ENCODE results near the gene PDE6C. TPM values are rescaled to one million over a fixed set of nuclear protein-coding genes. Genes with fewer than 3 reads are reported as not detected.

PDE6C gene
- total RNA-seq, 1 donor from 2014 or later: not detected

DNA sequence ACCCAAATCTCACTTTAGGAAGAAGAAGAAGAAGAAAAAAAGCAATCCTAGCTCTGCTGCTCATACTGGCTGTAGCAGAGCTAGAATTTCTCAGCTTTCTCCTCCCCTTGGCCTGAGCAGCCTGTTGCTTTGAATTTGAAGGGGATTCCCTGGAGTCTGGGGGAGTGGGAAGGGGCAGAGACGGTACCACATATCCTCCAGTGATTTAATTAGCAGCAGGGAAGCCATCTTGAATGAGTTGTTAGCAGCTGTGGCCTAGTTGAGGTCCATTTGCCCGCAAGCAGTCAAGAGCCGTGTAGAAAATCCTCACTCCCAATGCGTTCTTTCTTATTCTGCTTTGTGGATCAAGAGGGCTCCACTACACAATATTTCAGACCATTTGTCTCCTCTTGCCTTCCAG is 16.5 kb downstream of the PDE6C start:
- Mint-ChIP-seq H3K36me3 (ENCODE audit: low read depth, unreplicated experiment) (no peaks in the 10 kb centered on the region), H3K4me1 (ENCODE audit: unreplicated experiment) (no peaks in the 10 kb centered on the region), H3K4me3 (ENCODE audit: unreplicated experiment) (no peak overlapping the region), H3K27ac (ENCODE audit: unreplicated experiment) (no peak overlapping the region), H3K9me3 (ENCODE audit: unreplicated experiment) (no peaks in the 10 kb centered on the region), H3K27me3 (ENCODE audit: unreplicated experiment) (peaks cover 3% of the 10 kb centered on the region)
- DNase-seq (ENCODE audit: low spot score): no peak
- TF ChIP-seq, protein P1, sequence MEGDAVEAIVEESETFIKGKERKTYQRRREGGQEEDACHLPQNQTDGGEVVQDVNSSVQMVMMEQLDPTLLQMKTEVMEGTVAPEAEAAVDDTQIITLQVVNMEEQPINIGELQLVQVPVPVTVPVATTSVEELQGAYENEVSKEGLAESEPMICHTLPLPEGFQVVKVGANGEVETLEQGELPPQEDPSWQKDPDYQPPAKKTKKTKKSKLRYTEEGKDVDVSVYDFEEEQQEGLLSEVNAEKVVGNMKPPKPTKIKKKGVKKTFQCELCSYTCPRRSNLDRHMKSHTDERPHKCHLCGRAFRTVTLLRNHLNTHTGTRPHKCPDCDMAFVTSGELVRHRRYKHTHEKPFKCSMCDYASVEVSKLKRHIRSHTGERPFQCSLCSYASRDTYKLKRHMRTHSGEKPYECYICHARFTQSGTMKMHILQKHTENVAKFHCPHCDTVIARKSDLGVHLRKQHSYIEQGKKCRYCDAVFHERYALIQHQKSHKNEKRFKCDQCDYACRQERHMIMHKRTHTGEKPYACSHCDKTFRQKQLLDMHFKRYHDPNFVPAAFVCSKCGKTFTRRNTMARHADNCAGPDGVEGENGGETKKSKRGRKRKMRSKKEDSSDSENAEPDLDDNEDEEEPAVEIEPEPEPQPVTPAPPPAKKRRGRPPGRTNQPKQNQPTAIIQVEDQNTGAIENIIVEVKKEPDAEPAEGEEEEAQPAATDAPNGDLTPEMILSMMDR (IDR thresholded peaks at IDR 0.05; ENCODE audit: unreplicated experiment): no peak

DNA sequence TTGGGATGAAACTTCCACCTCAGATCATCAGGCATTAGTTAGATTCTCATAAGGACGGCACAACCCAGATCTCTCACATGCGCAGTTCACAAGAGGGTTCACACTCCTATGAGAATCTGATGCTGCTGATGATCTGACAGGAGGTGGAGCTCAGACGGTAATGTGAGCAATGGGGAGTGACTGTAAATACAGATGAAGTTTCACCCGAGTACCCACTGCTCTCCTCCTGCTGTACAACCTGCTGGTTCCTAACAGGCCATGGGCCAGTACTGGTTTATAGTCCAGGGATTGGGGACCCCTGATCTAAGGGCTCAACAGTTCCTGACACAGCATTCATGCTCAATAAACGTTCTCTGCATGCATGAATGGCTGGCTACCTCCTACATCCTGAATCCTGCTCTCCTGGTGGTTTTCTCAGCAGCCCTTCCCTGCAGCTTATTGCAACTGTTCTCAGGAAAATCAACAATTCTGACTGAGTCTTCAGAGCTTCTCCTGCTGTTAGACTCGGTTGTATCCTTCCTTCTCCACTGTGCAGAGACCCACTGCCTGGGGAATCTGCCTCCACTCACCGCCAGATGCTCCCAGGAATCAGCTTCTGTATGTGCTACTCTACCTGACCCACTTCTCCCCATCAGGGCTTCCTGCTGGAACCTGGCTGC is 17.4 kb downstream of the PDE6C start:
- TF ChIP-seq, protein P1 (IDR thresholded peaks at IDR 0.05; ENCODE audit: unreplicated experiment): no peak
- Mint-ChIP-seq H3K4me3 (ENCODE audit: unreplicated experiment) (no peak overlapping the region), H3K4me1 (ENCODE audit: unreplicated experiment) (no peaks in the 10 kb centered on the region), H3K36me3 (ENCODE audit: low read depth, unreplicated experiment) (no peaks in the 10 kb centered on the region), H3K27me3 (ENCODE audit: unreplicated experiment) (peaks cover 3% of the 10 kb centered on the region), H3K27ac (ENCODE audit: unreplicated experiment) (no peak overlapping the region), H3K9me3 (ENCODE audit: unreplicated experiment) (no peaks in the 10 kb centered on the region)
- DNase-seq (ENCODE audit: low spot score): no peak

DNA sequence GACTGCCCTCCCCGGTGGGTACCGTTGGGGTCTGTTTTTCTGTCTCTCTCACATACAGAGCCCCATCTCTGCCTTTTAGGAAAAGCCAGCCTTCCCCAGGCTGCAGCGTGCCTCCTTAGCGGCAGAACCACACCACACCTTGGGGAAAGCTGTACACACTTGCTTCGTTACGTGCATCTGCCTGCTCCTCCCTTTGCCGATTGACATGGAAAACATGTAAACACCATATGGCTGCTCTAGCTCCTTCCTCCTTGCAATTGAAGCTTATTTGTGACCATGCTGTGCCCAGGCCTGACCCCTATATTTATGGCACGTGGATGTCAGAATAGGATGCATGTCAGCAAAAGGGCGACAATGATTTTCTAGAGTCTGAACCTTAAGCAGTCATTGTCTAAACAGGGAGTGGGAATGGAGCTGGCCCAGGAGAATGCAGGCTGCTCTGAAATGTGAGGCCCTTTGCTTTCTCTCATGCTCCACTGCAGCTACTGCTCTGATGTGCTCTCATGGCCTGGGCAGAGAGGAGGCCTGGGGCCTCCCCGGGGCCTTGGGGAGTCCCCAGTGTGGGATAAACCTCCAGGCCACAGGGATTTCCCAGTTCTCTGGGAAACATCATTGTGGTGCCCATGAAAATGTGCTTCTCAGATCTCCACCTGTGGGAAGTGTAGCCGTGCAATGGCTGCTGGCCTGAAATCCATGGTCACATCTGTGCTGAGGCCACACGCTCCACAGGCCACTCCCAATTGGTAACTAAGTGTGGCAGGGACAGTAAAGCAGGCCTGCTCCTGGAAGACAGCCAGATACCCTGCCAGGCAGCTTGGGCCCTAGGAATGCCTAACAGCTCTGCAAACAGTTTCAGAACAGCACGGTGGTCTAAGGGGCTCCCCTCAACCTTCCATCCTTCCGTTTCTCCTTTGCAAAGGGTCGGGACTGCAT is 18.6 kb downstream of the PDE6C start:
- Mint-ChIP-seq H3K9me3 (ENCODE audit: unreplicated experiment) (no peaks in the 10 kb centered on the region), H3K4me3 (ENCODE audit: unreplicated experiment) (no peak overlapping the region), H3K27ac (ENCODE audit: unreplicated experiment) (no peak overlapping the region), H3K27me3 (ENCODE audit: unreplicated experiment) (peaks cover 3% of the 10 kb centered on the region), H3K36me3 (ENCODE audit: low read depth, unreplicated experiment) (no peaks in the 10 kb centered on the region), H3K4me1 (ENCODE audit: unreplicated experiment) (no peaks in the 10 kb centered on the region)
- TF ChIP-seq, protein P1 (IDR thresholded peaks at IDR 0.05; ENCODE audit: unreplicated experiment): no peak
- no peak for DNase-seq (ENCODE audit: low spot score)

DNA sequence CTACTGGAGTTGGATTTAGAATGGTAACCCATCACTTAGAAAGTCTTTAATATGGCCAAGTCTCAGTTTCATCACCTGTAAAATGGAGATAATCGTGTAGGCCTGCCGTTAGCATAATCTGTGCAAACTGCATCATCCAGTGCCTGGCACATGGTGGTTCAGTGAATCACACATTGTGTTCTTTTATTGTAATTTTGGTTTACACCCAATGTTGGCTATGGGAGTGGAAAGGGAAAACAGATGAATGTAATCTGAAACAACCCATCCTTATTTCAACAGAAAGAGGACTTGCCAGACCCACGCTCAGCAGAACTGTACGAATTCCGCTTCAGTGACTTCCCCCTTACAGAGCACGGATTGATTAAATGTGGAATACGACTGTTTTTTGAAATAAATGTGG is 27.5 kb downstream of the PDE6C start:
- H3K27me3 Mint-ChIP-seq (ENCODE audit: unreplicated experiment): peaks cover 2% of the 10 kb centered on the region
- no peak for DNase-seq (ENCODE audit: low spot score)
- H3K36me3 Mint-ChIP-seq (ENCODE audit: low read depth, unreplicated experiment): no peaks in the 10 kb centered on the region
- H3K4me3 Mint-ChIP-seq (ENCODE audit: unreplicated experiment): no peak overlapping the region
- no peaks in the 10 kb centered on the region for H3K9me3 Mint-ChIP-seq (ENCODE audit: unreplicated experiment)
- H3K27ac Mint-ChIP-seq (ENCODE audit: unreplicated experiment): no peak overlapping the region
- TF ChIP-seq, protein P1 (IDR thresholded peaks at IDR 0.05; ENCODE audit: unreplicated experiment): no peak
- no peaks in the 10 kb centered on the region for H3K4me1 Mint-ChIP-seq (ENCODE audit: unreplicated experiment)

DNA sequence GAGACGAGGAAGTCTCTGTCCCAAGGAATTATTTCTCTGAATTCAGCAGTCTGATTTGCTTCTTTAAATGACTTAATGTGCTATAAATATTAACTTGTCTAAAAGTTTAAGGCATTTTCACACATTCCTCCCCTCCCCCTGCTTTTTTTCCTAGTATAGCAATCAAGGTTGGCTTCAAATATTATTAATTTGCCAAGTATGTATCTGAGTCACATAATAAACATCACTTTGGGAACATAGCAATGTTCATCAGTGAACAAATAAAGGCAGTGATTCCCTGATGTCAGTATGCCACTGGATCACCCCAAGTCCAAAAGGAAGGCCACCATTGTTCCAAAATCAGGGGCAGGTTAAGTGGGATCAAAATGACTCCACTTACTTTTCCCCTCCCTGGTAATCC is 40.5 kb downstream of the PDE6C start:
- Mint-ChIP-seq H3K36me3 (ENCODE audit: low read depth, unreplicated experiment) (no peaks in the 10 kb centered on the region), H3K27me3 (ENCODE audit: unreplicated experiment) (no peaks in the 10 kb centered on the region), H3K9me3 (ENCODE audit: unreplicated experiment) (no peaks in the 10 kb centered on the region), H3K4me1 (ENCODE audit: unreplicated experiment) (no peaks in the 10 kb centered on the region), H3K4me3 (ENCODE audit: unreplicated experiment) (no peak overlapping the region), H3K27ac (ENCODE audit: unreplicated experiment) (no peak overlapping the region)
- no peak for DNase-seq (ENCODE audit: low spot score)
- TF ChIP-seq, protein P1 (IDR thresholded peaks at IDR 0.05; ENCODE audit: unreplicated experiment): no peak
